ENCODE results near the gene MOCS1. TPM values are rescaled to one million over a fixed set of nuclear protein-coding genes. Genes with fewer than 3 reads are reported as not detected.

The MOCS1 gene
- polyA plus RNA-seq, 3 donors, result 0.05 to 0.26 (median 0.12) TPM

GRCh38 chr6:39885691-39886090, 48.6 kb downstream of the MOCS1 start:
- H3K36me3 ChIP-seq (replicated peaks in 1 of 2; ENCODE audit: control insufficient read depth in 1 of 2, insufficient read depth in 2 of 2, low read length in 2 of 2), result no peaks in the 10 kb centered on the region
- WGBS (ENCODE audit: insufficient coverage), result 96% methylated on average over 6 of the region's 7 CpGs
- no peaks in the 10 kb centered on the region for H3K79me2 ChIP-seq (ENCODE audit: insufficient read depth, low read length)
- no peak for DNase-seq
- no peaks in the 10 kb centered on the region for H3K27me3 ChIP-seq (ENCODE audit: control insufficient read depth in 2 of 2, insufficient read depth in 2 of 2, low read length in 2 of 2)
- no peaks in the 10 kb centered on the region for H4K20me1 ChIP-seq (ENCODE audit: insufficient read depth, low read length)
- no peak overlapping the region for H3K27ac ChIP-seq (ENCODE audit: low read depth in 1 of 2, low read length in 2 of 2)
- no peaks in the 10 kb centered on the region for H3K9me3 ChIP-seq (replicated peaks in 1 of 2; ENCODE audit: control insufficient read depth in 1 of 2, insufficient read depth in 1 of 2, low read length in 2 of 2)
- H3K27ac Mint-ChIP-seq, result no peak overlapping the region
- H3K4me2 ChIP-seq (replicated peaks; ENCODE audit: extremely low read depth, low read length, poor library complexity, severe bottlenecking), result no peak overlapping the region
- no peak for TF ChIP-seq CTCF (IDR thresholded peaks at IDR 0.05)
- intact Hi-C loops (cut with micrococcal nuclease), result no loop called here
- no peaks in the 10 kb centered on the region for H3K4me1 Mint-ChIP-seq
- H3K4me1 ChIP-seq (ENCODE audit: control insufficient read depth in 1 of 2, insufficient read depth in 2 of 2, low read length in 2 of 2), result no peaks in the 10 kb centered on the region
- H3K4me3 ChIP-seq (replicated peaks in 1 of 3; ENCODE audit: low read depth in 2 of 3, low read length in 3 of 3), result no peak overlapping the region
- peaks cover 0 to 14% (median 14%) of the 10 kb centered on the region in 3 donors for H3K27me3 Mint-ChIP-seq (ENCODE audit: low read depth in 3 of 3)
- H3K36me3 Mint-ChIP-seq, result no peaks in the 10 kb centered on the region
- no peak overlapping the region for H3K9ac ChIP-seq (ENCODE audit: insufficient read depth, low read length, poor library complexity, severe bottlenecking)
- H2AFZ ChIP-seq (ENCODE audit: insufficient read depth, low read depth, low read length, poor library complexity, severe bottlenecking), result no peak overlapping the region
- H3K9me3 Mint-ChIP-seq, result peaks cover 0 to 4% (median 0%) of the 10 kb centered on the region in 7 donors
- H3K4me3 Mint-ChIP-seq, result no peak overlapping the region

GRCh38 chr6:39884696-39885095, 49.6 kb downstream of the MOCS1 start:
- Histone ChIP-seq H3K9me3 (replicated peaks in 1 of 2; ENCODE audit: control insufficient read depth in 1 of 2, insufficient read depth in 1 of 2, low read length in 2 of 2) (no peaks in the 10 kb centered on the region), H3K9ac (ENCODE audit: insufficient read depth, low read length, poor library complexity, severe bottlenecking) (no peak overlapping the region), H3K4me2 (replicated peaks; ENCODE audit: extremely low read depth, low read length, poor library complexity, severe bottlenecking) (no peak overlapping the region), H4K20me1 (ENCODE audit: insufficient read depth, low read length) (no peaks in the 10 kb centered on the region), H3K36me3 (replicated peaks in 1 of 2; ENCODE audit: control insufficient read depth in 1 of 2, insufficient read depth in 2 of 2, low read length in 2 of 2) (no peaks in the 10 kb centered on the region), H3K79me2 (ENCODE audit: insufficient read depth, low read length) (no peaks in the 10 kb centered on the region), H3K27me3 (ENCODE audit: control insufficient read depth in 2 of 2, insufficient read depth in 2 of 2, low read length in 2 of 2) (no peaks in the 10 kb centered on the region), H3K4me1 (ENCODE audit: control insufficient read depth in 1 of 2, insufficient read depth in 2 of 2, low read length in 2 of 2) (no peaks in the 10 kb centered on the region), H3K27ac (ENCODE audit: low read depth in 1 of 2, low read length in 2 of 2) (no peak overlapping the region), H3K4me3 (replicated peaks in 1 of 3; ENCODE audit: low read depth in 2 of 3, low read length in 3 of 3) (no peak overlapping the region), H2AFZ (ENCODE audit: insufficient read depth, low read depth, low read length, poor library complexity, severe bottlenecking) (no peak overlapping the region)
- no peaks in the 10 kb centered on the region for H3K36me3 Mint-ChIP-seq
- H3K4me1 Mint-ChIP-seq, result no peaks in the 10 kb centered on the region
- WGBS (ENCODE audit: insufficient coverage), result 78% methylated on average over 5 of the region's 5 CpGs
- DNase-seq, result no peak
- H3K27me3 Mint-ChIP-seq (ENCODE audit: low read depth in 3 of 3), result peaks cover 0 to 14% (median 9%) of the 10 kb centered on the region in 3 donors
- TF ChIP-seq CTCF (IDR thresholded peaks at IDR 0.05), result no peak
- no peak overlapping the region for H3K4me3 Mint-ChIP-seq
- intact Hi-C loops (cut with micrococcal nuclease), result no loop called here
- H3K9me3 Mint-ChIP-seq, result peaks cover 0 to 4% (median 0%) of the 10 kb centered on the region in 7 donors
- H3K27ac Mint-ChIP-seq, result no peak overlapping the region
